A172 (cell line): ENCODE data around the gene TMEM59L. TPM values are rescaled to one million over a fixed set of nuclear protein-coding genes. Genes with fewer than 3 reads are reported as not detected.

Experiments
- DNase-seq: peaks from one replicate; pipeline ENCODE4 v3.0.0-alpha.2; 2015; ENCODE audit warnings: low spot score
- total RNA-seq: library from RNA; depleted of rRNA; stranded (reverse); fragments of >200 nt; shearing (Covaris generic); gene quantifications from 2 replicates; pipeline ENCODE4 v1.2.3, GENCODE V29; 2014

Gene TMEM59L
- total RNA-seq, 1 experiment from 2014 or later, result 5.2 TPM

- no peak for DNase-seq
These were observed 24.4 kb downstream of the TMEM59L start, which contains the start of gene KLHL26 for GRCh38 chr19:18636969-18637629. TSS of gene KLHL26 (plus strand) at chr19:18637028. CDS start at chr19:18637055, 27 bp downstream.

DNA sequence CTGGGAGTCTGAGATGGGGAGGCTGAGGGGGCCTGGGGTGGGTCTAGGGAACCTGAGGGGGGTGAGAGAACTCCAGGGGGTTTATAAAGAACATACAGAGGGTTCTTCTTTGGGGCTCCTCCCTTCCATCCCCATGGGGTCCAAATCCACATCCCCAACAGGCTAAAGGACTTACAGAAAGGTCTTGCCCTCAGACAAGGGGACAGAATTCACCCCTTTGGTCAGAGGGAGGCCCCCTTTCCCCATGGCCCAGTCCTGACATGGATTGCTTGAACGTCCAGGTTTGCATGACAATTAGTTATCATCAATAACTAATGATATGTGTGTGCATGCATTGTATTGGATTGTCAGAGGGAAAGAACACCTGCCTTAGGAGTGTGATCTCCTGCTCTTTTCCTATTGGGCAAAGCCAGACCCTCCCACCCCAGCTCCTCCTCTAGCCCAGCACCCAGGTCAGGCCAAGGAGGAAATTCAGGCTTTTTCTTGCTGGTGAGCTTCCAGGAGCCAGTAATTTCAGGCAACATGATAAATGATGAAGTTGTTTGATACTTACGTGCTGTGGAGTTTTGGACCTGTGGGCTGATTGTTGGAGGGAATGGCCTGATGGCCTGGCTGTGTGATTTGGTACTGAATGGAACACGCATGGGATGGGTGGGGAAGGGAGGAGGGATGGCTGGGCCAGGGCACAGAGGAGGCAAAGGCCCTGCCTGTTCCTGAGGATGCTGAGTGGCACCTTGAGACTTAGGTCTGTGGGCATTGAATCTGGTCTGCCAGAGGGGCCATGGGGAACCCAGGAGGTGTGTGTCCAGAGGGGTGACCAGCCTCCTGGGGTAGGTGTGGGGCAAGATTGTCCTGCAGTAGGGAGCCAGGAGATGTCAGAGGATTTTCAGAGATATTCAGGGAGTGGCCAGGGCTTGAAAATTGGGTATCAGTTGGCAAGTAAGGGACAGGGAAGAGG is 25.3 kb downstream of the TMEM59L start:
- DNase-seq, result no peak

DNA sequence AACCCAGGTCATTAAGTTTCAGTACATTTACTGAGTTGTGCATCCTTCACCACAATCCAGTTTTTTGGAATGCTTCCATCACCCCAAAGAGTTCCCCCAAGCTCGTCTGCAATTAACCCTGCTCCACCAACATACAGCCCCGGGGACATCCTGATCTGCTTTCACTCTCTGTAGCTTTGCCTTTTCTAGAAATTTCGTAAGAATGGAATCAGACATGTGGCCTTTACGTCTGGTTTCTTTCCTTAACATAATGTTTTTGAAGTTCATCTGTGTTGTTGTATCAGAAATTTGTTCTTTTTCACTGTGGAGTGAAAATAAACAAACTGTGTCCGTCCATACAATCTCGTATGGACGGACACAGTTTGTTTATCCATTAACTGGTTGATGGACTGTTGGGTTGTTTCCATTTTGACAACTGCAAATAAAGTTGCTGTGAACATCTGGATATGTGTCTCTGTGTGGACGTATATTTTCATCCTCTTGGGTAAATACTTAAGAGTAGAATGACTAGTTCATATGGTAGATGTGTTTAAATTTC is 27.1 kb downstream of the TMEM59L start:
- no peak for DNase-seq

DNA sequence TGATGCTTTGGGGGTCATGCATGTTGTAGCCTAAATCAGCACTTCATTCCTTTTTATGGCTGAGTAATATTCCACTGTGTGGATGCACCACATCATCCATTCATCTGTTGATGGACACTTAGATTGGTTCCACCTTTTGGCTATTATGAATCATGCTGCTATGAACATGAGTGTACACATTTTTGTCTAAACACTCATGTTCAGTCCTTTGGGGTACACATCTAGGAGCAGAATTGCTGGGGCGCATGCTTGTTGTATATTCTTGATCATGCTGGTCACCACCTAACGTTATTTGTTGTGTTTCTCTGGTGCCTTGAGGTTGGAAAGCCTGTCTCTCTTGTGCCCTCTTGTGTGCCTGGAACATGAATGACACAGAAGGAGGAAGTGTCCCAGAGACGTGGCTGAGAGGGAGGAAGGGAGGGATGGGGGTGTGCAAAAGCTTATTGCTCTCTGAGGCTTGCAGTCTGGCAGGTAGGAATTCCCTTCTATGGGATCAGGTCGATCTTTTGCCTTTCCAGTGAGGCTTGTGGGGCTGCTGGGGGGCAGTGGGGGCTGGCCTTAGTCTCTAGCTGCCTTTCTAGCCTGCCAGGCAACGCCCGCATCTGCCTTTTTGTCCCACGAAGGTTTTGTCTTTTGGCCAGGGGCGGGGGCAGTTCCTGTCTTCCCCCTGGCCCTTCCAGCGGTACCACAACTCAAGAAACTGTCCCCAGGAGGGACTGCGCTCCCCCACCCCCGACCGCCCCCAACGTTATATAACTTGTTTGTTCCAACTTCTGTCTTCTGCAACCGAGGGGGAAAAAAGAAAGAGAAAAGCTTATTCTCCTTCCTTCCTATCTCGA is 31.7 kb downstream of the TMEM59L start:
- DNase-seq, result no peak

DNA sequence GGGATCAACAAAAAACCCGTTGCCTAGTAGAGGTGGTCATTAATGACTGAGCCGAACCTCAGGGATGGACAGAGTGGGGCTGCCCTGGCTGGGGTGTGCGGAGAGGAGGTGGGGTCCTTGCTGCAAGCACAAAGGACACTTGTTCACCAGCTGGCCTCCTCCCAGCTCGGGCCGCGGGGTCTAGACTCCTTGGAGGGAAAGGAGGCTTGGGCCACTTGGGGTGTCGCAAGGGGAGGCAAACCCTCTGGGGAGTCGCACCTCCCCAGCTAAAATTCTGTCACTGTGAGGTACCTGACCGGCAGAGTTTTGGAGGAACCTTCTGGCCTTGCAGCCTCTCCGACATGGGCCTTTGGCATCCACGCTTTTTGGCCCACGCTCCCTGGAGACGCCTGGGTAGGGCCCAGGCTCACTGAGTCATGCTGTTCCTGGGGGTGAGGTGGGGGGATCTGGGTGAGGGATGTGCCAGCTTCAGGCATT is 32.4 kb downstream of the TMEM59L start:
- DNase-seq, result no peak

DNA sequence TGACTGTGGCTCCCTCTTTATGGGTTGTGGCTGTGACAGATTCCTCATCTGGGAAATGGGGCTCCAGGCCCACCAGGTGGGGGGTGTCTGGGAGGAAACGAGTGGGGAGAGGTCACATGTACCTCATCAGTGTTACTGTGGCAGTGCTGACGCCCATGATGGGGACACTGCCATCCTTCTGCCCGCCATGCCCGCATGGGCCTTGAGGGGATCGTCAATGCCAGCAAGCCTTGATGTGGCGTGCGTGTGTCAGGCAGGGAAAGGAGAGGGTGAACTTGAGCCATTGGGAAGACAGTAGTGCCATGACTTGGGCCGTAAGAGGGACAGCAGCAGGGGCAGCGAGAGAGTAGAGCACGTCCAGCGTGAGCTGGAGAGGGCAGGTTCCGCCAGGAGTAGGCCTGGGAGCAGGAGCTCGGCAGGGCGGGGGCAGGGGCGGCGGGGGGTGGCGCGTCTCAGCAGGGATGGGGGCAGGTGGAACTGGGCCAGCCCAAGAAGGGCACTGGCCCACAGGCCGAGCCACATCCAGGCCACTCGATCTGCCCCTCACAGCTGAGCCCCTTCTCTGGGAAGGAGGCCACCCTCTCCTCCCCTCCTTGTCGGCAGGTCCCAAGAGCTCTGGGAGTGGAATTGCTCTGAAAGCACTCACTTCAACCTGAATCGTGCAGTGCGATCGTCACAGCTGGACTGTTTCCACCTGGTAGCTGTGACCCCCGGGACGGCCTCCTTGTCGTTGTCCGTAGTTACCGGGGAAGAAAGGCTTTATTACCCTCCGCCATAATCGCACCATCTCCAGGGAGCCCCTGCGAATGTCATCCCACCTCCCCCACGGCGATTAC is 34.1 kb downstream of the TMEM59L start:
- DNase-seq, result no peak

DNA sequence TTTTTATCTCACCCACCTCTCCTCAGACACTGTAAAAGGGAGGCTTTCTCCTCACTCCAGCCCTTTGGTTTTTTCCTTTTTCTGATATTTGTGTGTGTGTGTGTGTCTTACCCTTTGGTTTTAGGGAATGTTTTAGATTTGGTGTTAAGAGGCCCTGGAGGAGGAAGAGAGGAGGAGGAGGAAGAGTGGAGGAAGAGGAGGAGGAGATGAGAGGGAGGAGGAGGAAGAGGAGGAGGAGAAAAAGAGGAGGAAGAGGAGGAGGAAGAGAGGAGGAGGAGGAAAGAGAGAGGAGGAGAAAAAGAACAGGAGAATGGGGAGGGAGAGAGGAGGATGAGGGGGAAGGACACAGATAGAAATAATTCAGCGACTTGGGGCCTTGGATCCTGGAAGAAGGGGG is 34.7 kb downstream of the TMEM59L start:
- no peak for DNase-seq

- DNase-seq, result no peak
These were observed 35.1 kb downstream of the TMEM59L start for GRCh38 chr19:18647807-18648206.

DNA sequence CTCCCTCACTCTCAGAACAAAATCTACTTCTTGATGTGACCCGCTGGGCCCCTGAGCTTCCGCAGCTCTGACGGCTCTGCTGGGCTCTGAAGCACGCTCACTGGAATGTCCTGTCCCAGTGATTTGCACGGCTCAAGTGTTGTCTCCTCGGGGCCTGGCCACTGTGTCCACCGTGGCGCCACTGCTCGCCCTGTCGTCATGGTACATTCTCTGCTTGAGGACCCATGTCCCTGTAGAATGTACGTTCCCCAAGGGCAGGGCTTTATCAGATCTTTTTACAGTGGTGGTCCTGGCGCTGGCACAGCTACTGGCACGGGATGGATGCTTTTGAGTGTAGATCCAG is 36.3 kb downstream of the TMEM59L start:
- DNase-seq, result no peak

DNA sequence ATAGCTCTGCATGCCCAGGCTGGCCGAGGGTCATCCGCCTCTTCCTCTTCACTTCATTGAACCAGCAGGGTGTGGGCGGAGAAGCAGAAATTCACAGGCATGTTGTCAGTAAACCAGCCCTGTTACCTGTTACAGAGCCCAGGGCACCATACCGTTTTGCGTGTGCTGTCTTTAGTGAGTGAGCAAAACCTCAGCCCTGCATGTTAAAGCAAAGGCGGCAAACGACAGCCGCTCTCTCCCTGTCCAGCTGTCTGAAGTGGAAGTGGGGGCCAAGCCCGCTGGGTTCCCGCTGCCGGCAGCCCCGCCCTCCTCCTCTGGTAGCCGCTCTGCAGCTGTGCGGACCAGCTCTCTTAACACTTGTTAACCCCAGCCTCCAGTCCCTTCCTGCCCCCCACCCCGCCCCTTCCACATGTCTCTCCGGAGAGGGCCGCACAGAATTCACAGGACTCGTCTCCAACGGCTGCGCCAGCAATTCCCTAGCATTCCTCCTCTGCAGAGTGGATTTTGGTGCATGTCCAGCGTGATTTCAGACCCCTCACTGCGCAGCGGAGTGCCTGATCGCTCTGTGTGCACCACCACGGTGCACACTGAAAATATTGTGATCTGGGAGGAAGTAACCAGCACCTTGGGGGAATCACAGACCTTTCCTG is 36.8 kb downstream of the TMEM59L start:
- DNase-seq, result no peak

DNA sequence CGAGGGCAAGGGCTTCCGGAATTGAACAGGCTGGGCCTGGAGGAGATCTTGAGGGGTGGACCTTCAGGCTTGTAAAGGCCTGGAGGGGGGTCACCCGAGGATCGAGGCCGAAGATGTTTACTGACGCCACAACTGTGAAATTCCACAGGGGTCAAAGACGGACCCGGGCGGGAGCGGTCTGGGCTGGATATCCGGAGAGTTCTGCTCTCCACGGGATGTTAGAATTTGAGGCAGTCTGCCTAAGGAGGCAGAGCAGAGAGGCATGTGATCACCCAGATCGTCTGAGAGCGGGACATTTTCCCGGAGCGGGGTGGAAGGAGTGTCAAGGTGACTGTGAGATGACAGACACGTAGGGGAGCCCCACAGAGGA is 37.3 kb downstream of the TMEM59L start:
- DNase-seq, result no peak

DNA sequence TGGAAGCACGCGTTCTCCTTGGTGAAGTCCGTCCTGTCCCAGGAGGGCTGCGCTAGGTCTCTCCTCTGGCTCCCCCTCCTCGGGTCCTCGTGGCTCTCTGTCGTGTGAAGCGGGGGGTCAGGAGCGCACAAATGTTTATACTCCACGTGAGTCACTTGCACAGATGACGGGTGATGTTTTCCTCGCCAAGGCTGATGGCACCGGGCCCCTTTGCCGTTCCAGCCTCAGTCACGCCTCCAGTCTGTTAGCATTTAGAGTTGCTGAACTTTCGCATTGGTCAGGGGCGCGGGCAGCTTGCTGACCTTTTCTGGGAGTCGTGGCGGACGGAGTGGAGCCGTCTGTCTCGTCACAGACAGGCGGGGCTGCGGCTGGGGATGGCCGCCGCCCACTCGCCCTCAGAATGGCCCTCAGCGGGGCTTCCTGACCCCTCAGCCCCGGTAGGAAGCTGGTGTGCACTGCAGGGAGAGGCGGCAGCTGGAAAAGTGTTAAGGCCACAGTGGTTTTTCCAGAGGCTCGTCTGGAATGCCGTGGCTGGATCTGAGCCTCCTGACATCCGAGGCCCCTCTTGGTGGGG is 37.9 kb downstream of the TMEM59L start:
- no peak for DNase-seq

- no peak for DNase-seq
These were observed 38.6 kb downstream of the TMEM59L start for GRCh38 chr19:18651300-18651699.

- no peak for DNase-seq
These were observed 39.1 kb downstream of the TMEM59L start for GRCh38 chr19:18651733-18652132.

- DNase-seq, result no peak
These were observed 41.2 kb downstream of the TMEM59L start for GRCh38 chr19:18653853-18654252.

- DNase-seq, result no peak
These were observed 41.8 kb downstream of the TMEM59L start for GRCh38 chr19:18654469-18654868.

DNA sequence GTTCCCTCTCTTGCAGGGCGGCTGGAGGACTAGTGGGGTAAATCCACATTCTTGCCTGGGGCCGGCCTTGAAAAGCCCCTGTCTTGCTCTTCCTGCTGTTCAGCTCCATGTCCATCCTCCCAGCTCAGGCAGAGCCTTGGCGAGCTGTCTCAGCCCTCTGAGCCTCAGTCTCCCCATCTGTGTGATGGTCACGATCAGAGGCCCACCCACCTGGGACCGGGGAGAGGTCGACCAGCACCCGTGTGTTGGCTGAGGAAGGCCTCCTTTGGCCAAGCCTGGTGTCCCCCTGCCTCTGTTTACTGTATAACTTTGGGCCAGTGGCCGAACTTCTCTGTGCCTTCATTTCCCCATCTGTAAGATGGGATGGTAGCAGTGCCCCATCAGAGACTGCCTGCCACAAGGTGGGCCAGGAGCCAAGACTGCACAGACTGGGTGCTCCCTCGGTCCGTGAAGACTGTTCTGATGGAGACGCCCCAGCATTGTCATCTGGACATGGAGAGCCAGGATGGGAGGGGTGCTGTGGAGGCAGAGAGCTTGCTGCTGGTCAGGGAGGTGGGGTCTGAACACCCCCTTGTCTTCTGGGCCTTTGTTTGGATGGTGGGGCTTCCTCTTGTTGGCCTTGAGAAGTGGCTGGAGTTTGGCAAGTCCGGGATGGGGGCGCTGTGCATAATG is 42.6 kb downstream of the TMEM59L start:
- no peak for DNase-seq

DNA sequence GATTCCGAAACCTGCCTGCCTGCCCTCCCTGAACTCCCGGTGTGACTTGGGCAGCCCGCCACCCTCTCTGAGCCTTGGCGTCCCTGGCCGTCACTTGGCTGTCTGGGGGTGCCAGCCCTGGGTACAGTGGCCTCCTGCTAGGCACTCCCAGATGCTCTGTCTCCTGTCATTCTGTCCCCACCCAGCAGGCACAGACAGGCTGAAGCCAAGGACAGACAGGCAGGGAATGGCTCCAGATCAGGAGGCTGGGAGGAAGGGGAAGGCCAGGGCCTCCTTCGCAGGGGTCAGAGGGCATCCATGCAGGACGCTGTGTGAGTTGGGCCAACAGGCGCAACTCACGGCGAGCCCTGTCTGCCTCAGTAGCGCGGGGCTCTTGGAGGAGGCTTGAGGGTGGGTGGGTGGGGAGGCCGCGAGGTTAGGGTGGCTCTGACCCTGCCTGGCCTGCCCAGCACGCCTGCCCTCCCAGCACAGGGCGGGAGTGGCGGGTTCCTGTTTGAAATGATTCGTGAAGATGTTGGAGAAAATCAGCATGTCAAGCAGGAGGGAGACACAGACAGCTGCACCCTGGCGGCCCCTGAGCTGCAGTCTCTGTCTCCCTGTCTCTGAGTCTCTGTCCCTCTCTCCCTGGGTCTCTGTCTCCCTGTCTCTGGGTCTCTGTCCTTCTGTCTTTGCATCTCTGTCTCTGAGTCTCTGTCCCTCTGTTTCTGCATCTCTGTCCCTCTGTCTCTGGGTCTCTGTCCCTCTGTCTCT is 43.8 kb downstream of the TMEM59L start:
- no peak for DNase-seq
